Measurements from ENCODE around the gene FGF14.

The FGF14 gene

GRCh38 chr13:102291587-102292218 is 110.1 kb downstream of the FGF14 start:
- Histone ChIP-seq H3K27ac (no peak overlapping the region), H3K4me3 (no peak overlapping the region)
- TF ChIP-seq CTCF (IDR thresholded peaks at IDR 0.05): no peak
- DNase-seq (ENCODE audit: low spot score): no peak

- no peak for DNase-seq (ENCODE audit: low spot score)
- Histone ChIP-seq H3K27ac (no peak overlapping the region), H3K4me3 (no peak overlapping the region)
- TF ChIP-seq CTCF (IDR thresholded peaks at IDR 0.05): no peak
Observed at GRCh38 chr13:102289606-102290005, 112.2 kb downstream of the FGF14 start.

- DNase-seq (ENCODE audit: low spot score): no peak
- TF ChIP-seq CTCF (IDR thresholded peaks at IDR 0.05): no peak
- no peak overlapping the region for H3K27ac ChIP-seq
- no peak overlapping the region for H3K4me3 ChIP-seq
Observed at GRCh38 chr13:102286326-102286725, 115.5 kb downstream of the FGF14 start.

GRCh38 chr13:102280366-102280765 is 121.5 kb downstream of the FGF14 start:
- no peak for DNase-seq (ENCODE audit: low spot score)

GRCh38 chr13:102277286-102277685 is 124.6 kb downstream of the FGF14 start:
- TF ChIP-seq CTCF (IDR thresholded peaks at IDR 0.05): no peak
- DNase-seq (ENCODE audit: low spot score): no peak
- H3K4me3 ChIP-seq: no peak overlapping the region
- peak overlapping the region in 1 of 2 donors; percentile 64 for H3K27ac ChIP-seq

More at GRCh38 chr13:102280366-102280765, 121.5 kb downstream of the FGF14 start:
- Histone ChIP-seq H3K27ac (no peak overlapping the region), H3K4me3 (no peak overlapping the region)
- no peak for TF ChIP-seq CTCF (IDR thresholded peaks at IDR 0.05)

- H3K4me3 ChIP-seq: no peak overlapping the region
- peak overlapping the region in 1 of 2 donors; percentile 44 for H3K27ac ChIP-seq
- DNase-seq (ENCODE audit: low spot score): no peak
- TF ChIP-seq CTCF (IDR thresholded peaks at IDR 0.05): no peak
Observed at GRCh38 chr13:102276404-102276803, 125.4 kb downstream of the FGF14 start.

- Histone ChIP-seq H3K27ac (peak overlapping the region in 1 of 2 donors; percentile 30), H3K4me3 (no peak overlapping the region)
- TF ChIP-seq CTCF (IDR thresholded peaks at IDR 0.05): no peak
- DNase-seq (ENCODE audit: low spot score): no peak
Observed at GRCh38 chr13:102275969-102276368, 125.9 kb downstream of the FGF14 start.

All from coronary artery (tissue), 2 donors.